ENCODE results near the gene IGF2R.

IGF2R gene

DNA sequence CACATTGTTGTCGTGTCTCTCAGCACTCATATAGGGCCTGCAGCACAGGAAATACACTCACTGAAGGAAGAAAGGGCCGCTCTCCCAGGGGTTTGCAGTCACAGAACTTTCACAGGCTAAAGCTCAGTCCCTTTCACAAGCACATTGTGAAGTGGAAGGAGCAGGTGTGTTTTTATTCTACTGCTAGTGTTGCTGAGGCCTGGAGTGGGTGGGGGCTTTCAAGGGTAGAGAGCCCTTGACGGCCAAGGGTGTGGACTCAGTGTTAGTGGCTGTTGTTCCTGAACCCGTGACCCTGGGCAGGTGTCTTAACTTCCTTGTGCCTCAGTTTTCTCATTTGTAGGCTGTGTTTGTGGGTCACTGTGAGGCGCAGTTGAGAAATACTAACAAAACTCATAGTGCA is 86.5 kb downstream of the IGF2R start:
- peak; percentile 61 for DNase-seq

DNA sequence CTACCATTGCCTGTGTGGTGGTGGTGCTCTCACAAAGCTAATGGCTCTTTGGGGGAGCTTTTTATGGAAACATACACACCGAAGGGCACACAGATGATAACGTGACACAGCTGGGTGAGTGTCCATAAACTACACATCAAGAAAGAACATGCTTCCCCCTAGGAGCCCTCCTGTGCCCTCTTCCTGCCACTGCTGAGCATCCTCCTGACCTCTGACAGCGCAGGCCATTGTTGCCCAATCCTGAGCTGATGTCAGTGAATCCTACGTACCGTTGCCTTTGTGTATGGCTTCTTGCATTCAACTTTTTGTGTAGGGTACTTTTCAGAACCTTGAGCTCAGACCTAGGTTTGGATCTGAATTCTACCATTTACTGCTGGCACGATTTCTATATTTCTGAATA is 86.9 kb downstream of the IGF2R start:
- DNase-seq: no peak

DNA sequence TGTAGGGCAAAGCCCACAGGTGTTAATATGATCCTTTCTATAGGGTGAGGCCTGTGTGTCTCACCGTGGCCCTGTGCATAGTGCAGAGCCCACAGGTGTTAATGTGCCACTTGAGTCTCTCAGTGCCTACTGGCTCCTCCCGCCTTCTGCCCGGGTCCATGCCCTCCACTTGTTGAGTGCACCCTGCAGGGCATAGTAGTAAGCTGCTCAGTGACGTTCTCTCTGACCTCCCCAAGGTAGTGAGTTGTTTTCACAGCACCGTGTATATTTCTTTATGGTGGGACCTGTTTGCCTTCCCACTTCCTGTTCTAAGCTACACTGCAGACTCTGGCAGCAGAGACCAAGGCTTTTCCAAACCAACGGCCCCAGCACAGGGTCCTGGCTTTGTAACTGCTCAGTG is 88.2 kb downstream of the IGF2R start:
- no peak for DNase-seq

DNA sequence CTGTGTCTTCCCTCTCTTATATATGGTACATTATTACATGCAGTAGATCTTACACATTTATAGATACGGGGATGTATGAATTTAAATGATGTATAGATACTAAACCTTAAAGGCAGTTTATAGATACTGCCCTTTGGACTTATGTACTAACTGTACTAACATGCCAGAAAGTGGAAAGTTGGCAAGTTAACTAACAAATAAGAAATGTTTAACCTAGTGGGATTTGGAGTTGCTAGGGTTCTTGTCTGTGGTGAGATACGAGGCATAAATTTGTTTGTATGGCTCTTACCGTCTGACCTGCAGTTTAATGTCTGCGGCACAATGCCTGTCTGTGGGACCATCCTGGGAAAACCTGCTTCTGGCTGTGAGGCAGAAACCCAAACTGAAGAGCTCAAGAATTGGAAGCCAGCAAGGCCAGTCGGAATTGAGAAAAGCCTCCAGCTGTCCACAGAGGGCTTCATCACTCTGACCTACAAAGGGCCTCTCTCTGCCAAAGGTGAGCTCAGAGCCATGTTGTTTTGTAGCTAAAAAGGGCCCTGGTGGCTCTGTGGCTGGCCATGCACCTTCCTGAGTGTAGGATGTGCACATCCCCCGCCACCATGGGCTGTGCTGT is 89.8 kb downstream of the IGF2R start:
- no peak for DNase-seq

DNA sequence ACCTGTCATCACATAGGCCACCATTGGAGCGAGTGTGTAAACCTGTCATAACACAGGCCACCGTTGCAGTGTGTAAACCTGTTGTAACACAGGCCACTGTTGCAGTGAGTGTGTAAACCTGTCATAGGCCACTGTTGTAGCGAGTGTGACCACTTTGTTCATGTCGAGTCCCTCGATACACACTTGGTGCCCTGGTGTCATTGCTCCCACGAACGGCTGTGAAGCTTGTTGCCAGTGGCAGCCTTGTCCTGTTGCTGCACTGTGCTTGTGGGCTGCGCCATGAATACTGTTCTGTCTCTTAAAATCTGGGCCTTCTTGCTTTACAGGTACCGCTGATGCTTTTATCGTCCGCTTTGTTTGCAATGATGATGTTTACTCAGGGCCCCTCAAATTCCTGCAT is 91.3 kb downstream of the IGF2R start:
- DNase-seq: no peak

DNA sequence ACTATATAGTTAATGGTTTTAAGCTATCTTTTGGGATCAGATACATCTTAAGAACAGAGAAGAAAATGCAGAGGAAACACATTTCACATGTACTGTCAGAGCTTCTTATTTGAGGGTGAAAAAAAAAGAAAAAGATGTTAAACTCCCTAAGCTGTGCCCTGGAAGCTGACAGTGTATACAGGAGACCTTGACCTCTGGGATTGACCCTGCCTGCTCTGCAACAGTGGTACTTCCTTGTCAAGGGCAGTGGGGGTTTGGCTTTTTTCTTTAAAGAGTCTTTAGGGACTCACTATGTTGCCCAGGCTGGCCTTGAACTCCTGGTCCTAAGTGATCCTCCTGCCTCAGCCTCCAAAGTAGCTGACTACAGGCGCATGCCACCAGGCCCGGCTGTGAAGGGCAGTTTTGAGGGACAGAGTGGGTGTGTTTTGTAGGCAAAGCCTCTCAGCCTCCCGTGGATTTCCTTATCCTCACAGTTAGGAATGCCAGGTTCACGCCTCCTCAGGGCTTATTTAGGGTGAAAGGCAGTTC is 92.1 kb downstream of the IGF2R start:
- no peak for DNase-seq

DNA sequence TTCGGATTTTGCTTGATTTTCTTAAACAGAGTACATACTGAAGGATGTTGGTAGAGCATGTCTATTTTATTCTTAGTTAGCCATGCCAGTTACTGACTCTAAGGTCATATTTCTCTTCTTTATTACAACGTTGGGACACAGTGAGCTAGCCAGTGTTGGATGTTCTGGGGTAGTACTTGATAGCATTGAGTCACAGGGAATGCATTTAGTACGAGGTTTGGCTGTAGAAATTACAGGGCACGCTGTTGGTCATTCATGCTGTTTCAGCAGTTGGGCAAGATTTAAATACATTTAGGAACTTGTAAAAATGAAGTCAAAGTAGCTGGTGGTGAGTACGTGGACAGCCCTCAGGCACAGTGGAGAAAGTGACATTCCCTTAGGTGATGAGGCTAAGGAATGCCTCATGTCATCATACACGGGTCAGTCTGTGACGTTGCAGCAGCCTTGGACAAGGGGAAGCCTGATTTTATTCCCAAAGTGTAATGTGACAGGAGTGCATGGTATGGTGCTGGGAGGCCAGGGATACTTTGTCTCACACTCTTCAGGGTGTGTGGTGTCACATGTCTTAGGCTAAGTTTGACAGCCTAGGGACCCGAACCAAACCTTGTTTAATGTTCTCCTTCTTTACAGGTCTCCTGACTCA is 95.0 kb downstream of the IGF2R start:
- no peak for DNase-seq

DNA sequence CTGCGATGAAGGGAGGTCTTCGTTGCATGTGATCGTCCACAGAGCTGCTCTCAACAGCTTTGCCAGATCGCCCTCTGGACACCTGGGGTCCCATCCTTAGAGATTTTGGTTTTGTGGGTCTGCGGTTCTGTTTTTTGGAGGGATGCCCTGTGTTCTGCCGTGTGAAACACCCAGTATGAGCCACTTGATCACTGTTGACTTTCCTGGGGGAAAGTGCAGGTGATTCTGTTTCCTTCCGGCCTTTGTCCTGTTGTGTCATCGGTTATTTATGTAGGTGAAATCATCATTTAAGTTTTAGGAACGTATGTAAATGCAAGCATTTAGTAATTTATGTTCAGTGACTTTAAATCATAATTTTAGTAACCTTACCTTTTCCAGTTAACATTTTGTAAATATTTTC is 96.3 kb downstream of the IGF2R start:
- DNase-seq: no peak

DNA sequence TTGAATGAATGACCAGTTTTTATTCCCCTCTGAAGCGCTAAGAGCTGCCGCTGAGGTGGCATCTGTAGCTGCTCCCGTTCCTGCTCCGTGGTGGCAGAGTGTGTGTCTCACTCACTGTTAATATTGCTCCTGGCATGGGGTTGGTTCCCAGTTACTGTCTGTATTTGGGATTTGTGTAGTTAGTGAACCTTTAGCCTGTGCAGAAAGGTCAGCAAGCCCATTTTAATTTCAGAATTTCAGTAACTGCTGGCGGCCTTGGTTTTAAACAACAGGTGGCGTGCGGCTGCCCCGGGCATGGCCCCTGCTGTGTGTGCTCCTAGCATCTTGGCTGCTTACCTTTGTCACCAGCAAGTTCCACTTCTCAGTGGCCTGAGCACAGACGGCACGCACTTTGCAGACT is 98.7 kb downstream of the IGF2R start:
- no peak for DNase-seq

DNA sequence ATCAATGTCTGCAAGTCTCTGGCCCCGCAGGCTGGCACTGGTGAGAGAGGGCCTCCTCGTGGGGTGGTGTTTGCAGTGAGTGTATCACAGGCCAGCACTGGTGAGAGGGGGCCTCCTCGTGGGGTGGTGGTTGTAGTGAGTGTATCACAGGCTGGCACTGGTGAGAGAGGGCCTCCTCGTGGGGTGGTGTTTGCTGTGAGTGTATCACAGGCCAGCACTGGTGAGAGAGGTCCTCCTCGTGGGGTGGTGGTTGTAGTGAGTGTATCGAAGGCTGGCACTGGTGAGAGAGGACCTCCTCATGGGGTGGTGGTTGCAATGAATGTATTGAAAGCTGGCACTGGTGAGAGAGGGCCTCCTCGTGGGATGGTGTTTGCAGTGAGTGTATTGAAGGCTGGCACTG is 99.5 kb downstream of the IGF2R start:
- DNase-seq: no peak

DNA sequence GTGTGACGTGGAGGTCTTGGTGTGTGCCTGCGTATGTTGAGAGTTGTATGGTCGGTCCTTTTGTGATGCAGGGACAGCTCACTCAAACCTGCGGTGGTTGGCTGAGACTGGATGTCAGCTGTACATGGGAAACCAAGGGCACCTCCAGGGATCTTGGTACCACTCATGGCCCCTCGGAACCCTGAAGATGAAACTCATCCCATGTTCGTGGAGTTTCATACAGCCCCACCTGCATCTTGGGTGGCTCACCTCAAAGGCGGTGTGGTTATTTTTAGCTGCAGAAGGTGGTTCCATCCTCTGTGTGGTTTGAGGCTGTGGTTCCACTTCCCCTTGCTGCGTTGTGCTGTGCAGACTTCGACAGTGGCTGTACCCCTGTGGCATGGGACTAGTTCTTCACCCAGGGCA is 100.2 kb downstream of the IGF2R start:
- DNase-seq: no peak

DNA sequence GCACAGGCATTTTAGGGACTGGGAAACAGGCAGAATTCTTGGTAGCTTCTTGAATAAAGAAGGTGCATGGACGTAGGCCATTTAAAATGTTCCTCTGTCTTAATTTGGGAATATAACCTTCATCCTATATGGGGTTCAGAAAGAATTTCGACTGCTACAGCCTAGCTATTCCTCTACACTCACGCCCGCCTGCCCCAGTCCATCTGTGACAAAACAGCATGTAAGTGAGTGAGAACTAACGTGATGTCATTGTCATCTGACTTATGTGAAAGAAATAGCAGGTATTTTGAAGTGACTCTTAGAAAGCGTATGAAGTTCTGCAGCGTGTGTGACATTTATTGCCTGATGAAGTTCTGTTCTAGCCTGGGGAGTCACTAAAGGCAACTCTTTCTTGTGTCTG is 100.6 kb downstream of the IGF2R start:
- DNase-seq: no peak

DNA sequence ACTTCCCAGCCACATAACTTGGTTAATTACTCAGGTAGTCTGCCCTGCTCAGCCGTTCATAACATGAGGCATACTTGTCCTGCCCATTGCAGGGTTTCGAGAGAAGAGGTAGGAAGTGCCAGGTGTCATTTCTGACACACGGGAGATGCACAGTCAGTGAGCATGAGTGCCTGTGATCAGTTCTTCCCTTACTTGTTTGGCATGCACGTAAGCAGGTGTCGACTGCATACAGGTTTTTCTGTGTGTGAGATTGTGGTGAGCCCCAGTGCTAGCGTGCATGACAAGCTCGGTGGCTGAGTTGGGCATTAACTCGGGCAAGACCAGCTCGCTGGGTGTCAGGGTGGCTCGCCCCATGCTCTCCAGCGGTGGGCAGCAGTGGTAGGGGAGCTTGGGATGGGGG is 101.5 kb downstream of the IGF2R start:
- no peak for DNase-seq

DNA sequence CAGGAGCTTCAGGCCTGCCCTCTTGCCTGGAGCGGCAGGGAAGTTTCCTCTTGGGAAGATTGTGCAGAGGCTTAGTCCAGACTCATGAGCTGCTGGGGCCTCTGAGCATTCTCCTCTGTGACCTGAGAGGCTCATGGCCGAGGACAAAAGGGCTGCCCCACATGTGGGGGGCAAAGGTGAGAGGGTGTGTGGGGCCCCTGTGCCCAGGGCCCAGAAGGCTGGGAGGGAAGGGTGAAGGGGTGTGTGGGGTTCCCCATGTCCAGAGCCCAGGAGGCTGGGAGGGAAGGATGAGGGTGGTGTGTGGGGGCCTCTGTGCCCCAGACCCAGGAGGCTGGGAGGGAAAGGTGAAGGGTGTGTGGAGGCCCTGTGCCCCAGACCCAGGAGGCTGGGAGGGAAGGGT is 101.9 kb downstream of the IGF2R start:
- DNase-seq: no peak

DNA sequence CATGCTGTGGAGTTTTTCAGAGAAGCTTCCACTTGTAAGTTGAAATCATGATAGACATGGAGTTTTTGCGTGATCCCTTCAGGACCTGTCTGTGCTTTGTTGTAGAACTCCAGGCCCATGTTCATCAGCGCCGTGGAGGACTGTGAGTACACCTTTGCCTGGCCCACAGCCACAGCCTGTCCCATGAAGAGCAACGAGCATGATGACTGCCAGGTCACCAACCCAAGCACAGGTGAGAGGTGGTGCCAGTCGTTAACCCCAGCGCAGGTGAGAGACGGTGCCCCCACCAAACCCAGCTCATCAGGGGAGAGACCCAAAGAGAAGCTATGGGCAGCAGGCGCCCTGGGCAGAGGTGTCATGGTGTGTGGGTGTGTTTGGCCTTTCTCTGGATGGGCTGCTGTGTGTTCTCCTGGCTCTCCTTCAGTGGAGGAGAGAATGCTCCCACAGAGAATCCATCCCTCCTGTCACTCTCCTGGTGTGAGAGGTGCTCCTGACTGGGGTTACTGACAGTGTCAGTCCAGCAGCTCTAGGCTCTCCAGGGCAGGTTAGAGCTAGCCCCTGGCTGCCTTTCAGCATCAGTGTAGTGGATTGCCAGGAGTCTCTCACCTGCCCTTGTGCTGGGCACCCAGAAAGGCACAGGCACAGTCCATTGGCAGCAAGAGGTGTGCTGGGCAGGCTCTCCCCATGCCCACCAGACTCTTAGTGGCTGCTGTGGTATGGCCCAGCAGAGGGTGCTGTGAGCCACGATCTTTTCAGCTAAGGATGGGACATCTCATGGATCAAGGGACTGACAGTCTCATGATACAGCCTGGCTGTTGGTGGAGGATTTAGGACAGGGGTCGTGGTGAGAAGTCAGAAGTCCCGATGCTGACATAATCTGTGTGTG is 103.2 kb downstream of the IGF2R start:
- DNase-seq: no peak

DNA sequence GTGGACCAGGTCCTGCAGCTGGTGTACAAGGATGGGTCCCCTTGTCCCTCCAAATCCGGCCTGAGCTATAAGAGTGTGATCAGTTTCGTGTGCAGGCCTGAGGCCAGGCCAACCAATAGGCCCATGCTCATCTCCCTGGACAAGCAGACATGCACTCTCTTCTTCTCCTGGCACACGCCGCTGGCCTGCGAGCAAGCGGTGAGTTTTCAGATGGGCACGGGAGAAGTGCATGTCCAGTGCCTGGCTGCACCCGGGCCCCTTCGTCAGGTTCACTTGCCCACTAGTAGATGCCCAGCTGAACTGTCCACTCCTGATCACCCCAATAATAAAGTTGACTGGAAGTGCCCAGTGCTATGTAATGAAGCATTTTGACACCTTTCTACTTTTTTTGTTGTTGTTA is 104.4 kb downstream of the IGF2R start:
- DNase-seq: no peak

DNA sequence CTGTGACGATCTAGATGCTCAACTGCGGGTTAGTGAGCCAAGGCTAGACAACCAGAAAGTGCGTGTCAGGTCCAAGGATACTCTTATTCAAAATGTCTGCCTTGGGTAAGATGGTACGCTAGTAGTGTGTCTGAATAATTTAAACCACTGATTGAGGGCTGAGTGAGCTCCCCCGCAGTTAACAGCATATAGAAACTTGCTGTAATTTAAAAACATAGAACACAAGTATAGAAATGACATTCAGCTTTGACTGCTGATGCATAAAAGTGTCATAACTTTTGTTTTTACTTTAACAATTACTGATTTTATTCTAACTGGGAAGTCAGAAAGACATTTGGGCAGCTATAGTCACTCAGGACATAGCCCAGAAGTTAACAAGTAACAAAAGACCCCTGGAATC is 107.1 kb downstream of the IGF2R start:
- DNase-seq: no peak

DNA sequence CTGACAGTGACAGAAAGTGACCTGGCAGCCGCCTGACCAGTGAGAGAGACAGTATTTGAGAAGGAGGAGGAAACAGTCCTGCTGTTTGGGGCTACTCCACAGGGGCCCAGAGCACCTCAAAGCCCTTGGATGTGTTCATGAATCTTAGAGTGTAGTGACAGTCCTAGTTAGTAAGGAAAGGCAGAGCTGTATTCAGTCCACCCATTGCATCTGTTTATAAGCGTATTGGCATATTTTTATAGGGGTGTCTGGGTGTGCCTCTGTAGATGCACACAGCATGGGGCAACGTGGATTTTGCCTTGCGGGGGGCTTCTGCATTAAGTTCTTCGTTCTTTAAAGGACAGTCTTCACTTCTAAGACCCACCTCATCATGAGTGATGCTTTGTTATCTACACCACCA is 108.1 kb downstream of the IGF2R start:
- DNase-seq: no peak

DNA sequence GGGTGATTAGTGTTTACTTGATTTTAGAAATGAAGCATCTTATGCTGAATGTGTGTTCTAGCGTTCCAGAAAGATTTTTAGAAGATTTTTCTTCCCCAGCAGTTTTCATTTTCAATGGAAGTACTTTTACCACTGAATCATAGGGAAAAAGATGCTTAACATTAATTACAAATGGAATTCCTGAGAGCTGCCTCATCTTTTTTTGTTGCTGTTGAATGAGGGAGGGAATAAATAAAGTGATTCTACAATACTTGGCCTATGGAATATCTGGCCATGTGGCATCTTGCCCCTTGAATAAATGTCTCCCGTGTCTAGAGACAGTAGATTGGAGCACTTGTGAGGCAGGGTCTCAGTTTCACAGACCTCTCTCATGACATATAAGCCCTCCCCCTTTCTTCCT is 108.6 kb downstream of the IGF2R start:
- DNase-seq: no peak

DNA sequence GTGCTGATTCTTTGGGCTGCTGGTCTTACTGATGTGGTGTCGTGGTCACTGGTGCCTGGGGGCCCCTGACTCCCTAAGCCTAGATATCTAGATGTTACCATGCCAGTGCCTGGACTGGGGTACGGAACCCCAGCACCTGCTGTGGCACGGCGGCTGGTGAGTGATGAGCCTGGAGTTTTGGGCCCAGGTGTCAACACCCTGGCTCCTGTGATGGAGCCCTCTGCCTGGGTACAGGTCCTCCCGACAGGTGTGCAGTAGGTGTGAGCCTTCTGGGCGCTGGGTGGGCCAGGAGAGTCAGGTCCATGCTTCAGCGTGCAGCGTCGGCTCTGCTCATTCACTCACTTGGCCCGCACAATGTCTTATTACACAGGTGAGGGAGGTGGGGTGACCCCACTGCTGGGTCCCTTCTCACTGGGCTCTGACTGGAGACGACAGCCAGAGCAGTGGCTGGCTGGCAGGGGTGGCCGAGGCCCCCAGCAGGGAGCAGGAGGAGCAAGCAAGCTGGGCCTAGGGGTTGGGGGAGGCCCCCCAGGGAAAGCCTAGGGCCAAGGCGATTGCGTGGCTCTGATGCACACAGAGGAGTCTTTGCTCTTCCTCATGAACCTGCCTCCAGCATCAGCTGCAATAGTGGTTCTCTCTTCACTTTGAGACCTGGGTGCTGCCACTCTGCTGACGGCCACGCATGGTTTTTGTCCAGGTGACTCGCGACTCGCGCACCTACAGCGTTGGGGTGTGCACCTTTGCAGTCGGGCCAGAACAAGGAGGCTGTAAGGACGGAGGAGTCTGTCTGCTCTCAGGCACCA is 110.2 kb downstream of the IGF2R start:
- DNase-seq: no peak

DNA sequence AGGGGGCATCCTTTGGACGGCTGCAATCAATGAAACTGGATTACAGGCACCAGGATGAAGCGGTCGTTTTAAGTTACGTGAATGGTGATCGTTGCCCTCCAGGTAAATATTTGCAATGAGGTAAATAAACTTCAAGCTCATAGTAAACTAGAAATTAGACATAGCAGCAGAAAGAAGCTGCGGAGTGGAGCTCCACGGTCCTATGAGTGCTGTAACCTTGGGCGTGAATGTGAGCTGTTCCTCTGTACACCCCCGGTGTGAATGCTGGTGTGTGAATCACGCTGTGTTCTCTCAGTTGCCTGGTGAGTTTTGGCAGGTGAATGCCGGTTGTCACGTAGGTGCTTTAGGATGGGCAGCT is 110.8 kb downstream of the IGF2R start:
- DNase-seq: no peak

DNA sequence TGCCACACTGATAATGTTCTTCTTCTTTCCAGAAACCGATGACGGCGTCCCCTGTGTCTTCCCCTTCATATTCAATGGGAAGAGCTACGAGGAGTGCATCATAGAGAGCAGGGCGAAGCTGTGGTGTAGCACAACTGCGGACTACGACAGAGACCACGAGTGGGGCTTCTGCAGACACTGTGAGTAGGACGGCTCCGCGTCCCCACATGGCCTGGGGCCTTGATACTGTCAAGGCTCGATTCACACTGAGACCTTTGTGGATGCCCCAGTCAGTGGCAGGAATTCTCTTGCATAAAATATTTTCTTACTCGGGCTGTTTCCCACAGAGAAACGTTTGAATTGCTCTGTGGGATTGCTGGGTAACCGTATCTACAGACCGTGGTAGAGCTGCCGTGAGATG is 111.2 kb downstream of the IGF2R start:
- no peak for DNase-seq

DNA sequence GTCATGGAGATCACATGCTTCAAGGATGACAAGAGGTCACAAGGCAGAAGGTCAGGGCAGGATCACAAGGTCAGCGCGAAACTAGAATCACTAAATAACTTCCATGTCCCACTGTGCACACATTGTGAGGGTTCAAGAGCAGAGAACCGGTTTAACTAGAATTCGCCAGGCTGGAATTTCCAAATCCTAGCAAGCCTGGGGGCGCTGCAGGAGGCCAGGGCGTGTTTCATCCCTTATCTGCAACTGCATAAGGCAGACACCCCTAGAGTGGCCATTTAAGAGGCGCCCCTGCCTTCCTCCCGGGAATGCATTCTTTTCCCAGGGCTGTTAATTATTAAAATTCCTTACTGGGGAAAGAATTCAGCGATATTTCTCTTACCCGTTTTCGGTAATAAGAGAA is 112.5 kb downstream of the IGF2R start:
- DNase-seq: no peak
